SK-N-SH (cell line): Measurements from ENCODE around the gene LOXHD1.

ENCODE experiments used
- EP300 ChIP-seq, 2 experiments: IDR thresholded peaks; 2 replicates each; pipeline versions ENCODE4 v1.4.0 to v1.6.1; 2012; ENCODE audit warnings: borderline replicate concordance in 1 of 2, low read depth in 1 of 2, low read length in 1 of 2
- FOXJ3 ChIP-seq: sonication (generic); formaldehyde crosslinking; IDR thresholded peaks from 2 replicates; pipeline ENCODE4 v1.5.1; 2020; ENCODE audit warnings: mild to moderate bottlenecking, missing genetic modification reagents
- POLR2AphosphoS5 ChIP-seq: IDR thresholded peaks from 2 replicates; pipeline ENCODE4 v1.6.1; 2012; ENCODE audit warnings: low read depth, low read length
- YY1 ChIP-seq: IDR thresholded peaks from 2 replicates; pipeline ENCODE4 v1.4.0; 2012; ENCODE audit warnings: low read depth, mild to moderate bottlenecking
- TF ChIP-seq, protein P1 (sequence below): IDR thresholded peaks from 2 replicates; pipeline ENCODE4 v1.4.0; 2012; ENCODE audit warnings: low read depth
- TF ChIP-seq, protein P2 (sequence below): fragments of 200-600 bp; sonication (generic); IDR thresholded peaks from 2 replicates; pipeline ENCODE4 v1.6.1; 2017; ENCODE audit warnings: antibody characterized with exemption, mild to moderate bottlenecking, moderate library complexity

DNA sequence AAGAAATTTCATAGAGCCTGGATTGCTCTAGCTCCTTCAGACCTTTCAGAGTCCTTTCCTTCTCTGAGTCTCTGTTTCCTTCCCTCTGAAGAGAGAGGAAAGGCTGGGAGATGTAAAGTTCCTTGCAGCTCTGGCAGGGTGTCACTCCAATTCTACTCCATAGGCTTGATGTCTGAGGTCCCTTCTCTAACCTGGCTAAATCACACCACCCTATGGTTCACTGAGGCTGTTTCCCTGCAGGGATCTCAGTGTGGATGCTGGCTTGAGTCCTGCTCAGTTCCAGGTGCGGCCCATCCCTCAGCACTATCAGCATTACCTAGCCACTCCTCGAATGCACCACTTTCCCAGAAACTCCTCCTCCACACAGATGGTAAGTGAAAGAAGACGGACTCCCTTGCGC is 209.7 kb downstream of the LOXHD1 start:
- TF ChIP-seq POLR2AphosphoS5 (no peak), FOXJ3 (CRISPR knock-in tag) (no peak), EP300 (IDR thresholded peaks at IDR 0.05; ENCODE audit: borderline replicate concordance in 1 of 2, low read depth in 1 of 2, low read length in 1 of 2) (no peak), YY1 (no peak)
- TF ChIP-seq, protein P1, sequence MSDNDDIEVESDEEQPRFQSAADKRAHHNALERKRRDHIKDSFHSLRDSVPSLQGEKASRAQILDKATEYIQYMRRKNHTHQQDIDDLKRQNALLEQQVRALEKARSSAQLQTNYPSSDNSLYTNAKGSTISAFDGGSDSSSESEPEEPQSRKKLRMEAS: no peak
- TF ChIP-seq, protein P2, sequence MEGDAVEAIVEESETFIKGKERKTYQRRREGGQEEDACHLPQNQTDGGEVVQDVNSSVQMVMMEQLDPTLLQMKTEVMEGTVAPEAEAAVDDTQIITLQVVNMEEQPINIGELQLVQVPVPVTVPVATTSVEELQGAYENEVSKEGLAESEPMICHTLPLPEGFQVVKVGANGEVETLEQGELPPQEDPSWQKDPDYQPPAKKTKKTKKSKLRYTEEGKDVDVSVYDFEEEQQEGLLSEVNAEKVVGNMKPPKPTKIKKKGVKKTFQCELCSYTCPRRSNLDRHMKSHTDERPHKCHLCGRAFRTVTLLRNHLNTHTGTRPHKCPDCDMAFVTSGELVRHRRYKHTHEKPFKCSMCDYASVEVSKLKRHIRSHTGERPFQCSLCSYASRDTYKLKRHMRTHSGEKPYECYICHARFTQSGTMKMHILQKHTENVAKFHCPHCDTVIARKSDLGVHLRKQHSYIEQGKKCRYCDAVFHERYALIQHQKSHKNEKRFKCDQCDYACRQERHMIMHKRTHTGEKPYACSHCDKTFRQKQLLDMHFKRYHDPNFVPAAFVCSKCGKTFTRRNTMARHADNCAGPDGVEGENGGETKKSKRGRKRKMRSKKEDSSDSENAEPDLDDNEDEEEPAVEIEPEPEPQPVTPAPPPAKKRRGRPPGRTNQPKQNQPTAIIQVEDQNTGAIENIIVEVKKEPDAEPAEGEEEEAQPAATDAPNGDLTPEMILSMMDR: no peak
